Mucosa of gallbladder (tissue), 1 donor: Measurements from ENCODE around the gene SLC30A9. TPM values are rescaled to one million over a fixed set of nuclear protein-coding genes. Genes with fewer than 3 reads are reported as not detected.

ENCODE experiments used
- DNase-seq: peaks from one replicate; pipeline ENCODE4 v3.0.0-alpha.2; 2020; ENCODE audit warnings: low spot score
- total RNA-seq: library from RNA; stranded (reverse); gene quantifications from one replicate; pipeline ENCODE4 v1.2.1, GENCODE V29; 2021
- donor health status: DM: no; HTN: no; CAD: no.

SLC30A9 gene
- 51.9 TPM for total RNA-seq

DNA sequence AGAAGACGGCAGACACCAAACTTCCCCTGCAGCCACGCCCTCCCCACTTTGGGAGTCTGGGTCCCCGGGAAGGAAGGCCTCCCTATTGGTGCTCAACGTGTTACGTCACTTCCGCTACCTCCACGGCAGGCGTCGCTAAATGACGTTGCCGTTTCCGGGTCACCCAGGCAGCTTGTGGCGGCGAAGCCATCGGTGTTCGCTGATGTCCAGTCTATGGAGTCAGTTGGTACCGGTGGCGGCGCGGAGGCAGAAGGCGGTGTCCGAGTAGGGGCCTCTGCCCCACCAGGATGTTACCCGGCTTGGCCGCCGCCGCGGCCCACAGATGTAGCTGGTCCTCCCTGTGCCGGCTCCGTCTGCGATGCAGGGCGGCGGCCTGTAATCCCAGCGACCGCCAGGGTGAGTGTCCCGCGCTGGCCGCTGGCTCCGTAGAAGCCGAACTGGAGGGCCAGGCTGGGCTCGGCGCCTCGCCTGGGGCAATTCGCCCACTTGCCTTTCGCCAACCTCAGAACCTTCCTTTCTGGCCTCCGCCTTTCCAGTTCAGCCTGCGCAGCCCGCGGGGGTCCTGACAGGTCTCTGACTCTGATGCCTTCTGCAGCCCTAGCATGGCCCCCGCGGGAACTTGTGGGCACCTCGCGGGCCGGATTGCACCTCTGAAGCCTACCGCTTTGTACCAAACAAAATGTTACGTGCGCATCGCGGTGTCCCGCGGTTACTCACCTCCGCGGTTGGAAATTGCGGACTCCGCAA is at the start of gene SLC30A9:
SLC30A9 (plus strand) TSS at position 166 of the 747 bp plus-strand sequence; CDS start at position 288, 122 bp downstream.
- peak; percentile 96 for DNase-seq

DNA sequence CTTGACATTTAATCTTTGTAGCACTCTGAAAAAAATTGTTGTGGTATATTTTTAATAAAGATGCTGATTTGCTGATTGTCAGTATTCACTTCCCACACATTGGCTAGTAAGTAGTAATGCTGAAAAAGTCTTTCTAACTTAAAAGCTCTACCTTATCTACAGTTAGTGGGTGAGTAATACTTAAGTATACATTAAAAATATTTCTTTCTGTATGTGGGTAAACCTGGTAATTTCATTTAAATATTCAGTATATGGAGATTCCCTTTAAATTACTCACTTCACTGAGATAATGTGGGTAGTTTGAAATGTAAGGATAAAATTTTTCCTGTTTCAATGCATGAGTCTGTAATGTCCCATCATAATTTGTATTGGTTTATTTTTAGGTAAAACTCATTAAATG is 49.5 kb upstream of the SLC30A9 start:
- no peak for DNase-seq

DNA sequence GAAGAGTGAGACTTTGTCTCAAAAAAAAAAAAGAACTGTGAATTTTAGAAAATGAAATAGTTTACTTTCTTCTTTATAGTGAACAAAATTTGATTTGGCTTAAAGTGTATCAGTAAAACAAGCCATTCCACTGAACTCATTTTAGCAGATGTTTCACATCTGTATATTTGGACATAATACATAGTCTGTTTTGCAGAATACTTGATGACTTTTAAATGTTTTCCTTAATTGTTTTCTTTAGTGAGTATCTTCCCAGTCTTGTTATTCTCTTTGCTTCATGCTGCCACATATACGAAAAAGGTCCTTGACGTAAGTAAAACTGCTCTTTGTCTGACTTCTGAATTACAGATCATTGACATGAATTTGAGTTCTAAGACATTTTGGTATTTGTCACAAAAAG is 46.8 kb upstream of the SLC30A9 start:
- DNase-seq: no peak

DNA sequence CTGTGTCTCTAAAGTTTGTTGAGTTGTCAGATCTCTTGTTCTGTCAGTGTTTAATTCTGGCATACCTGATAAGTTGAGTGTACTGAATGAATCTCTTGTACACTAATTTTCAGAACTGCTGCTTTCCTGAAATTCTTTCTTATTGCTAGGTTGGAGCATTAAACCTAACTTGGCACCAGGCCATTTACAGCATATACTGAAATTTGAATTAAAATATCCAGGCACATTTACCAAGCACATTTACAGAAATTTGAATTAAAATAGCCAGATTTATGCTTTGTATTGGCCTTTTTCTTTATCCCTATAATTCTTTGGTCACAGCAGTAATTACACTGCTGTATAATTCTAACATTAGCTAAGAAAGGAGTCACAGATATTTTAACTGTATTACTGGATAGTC is 46.2 kb upstream of the SLC30A9 start:
- no peak for DNase-seq

DNA sequence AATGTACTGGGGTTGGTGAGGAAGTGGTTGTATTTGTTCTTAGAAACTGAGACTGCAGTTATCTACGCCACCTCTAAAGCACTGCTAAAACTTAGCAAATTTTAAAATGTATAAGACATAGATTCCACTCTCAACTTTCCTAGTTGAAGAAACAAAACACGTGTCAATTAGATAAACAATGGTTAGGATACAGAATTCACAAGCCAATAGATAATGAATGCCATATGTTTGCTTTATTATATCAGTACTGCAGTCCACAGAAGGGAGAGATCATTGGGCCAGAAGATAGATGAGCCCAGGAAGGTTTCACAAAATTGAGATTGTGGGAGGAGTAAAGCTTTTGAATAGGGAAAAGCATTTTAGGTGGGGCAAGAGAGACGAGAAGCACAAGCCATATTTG is 40.8 kb upstream of the SLC30A9 start:
- no peak for DNase-seq

DNA sequence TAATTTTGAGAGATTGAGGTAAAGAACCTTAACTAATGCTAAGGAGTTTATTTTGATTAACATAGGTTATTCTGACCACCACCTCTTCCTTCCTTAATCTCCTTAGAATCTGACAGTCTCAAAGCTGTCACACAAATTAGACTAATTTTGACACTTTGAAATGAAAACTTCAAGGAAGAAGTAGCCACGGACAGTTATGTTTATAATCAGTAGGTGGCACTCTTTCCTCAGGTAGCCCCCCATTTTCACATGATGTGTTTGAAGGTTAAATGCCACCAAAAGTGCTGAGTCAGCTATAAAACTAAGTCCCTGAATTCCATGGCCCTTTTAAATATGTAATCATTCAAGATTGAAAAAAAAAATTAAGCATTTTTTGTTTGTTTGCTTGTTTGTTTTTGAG is 32.7 kb upstream of the SLC30A9 start:
- no peak for DNase-seq

DNA sequence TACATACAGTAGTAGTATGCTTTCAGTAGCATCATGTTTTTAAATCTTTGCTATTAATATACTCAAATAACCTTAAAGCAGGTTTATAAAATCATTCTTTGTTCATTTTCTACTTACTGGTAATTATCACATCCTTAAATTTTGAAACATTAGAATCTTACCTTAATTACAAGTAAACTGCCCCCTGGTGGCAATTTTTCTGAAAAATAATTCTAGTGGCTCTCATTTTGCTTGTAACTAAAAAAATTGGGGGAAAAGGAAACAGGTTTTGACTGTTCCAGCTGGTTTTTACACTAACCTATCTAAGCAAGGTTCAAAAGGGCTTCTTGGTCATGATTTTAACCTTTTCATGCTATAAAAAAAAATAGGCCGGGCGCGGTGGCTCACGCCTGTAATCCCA is 27.2 kb upstream of the SLC30A9 start:
- no peak for DNase-seq

DNA sequence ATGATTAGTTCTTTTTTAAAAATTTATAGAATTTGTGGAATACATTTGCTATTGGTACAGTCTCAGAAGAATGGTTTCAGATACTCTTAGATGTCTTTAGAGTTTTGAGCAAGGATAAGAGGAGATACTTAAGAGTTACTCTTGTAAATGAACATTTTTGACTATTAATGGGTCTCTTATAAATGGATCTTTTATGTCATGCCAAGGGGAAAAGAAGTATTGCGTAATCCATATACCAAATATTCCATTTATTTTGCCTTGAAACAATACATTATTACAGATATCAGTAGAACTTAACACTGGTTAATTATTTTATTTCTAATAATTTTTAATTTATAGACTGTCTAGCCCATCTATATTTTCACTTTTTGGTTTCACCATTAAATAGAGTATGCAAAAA is 25.9 kb upstream of the SLC30A9 start:
- no peak for DNase-seq

DNA sequence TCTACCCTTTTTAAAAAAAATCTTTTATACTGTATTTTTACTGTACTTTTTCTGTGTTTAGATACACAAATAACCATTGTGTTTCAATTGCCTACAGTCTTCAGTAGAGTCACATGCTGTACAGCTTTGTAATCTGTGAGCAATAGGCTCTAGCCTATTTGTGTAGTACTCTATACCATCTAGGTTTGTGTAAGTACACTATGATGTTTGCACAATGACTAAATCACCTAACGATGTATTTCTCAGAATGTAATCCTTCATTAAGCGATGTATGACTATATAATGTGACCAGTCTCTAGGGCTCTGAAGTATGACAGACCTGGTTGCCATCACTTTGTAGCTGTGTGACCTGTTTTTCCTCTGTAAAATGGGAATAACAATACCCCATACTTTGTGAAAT is 22.9 kb upstream of the SLC30A9 start:
- DNase-seq: no peak

DNA sequence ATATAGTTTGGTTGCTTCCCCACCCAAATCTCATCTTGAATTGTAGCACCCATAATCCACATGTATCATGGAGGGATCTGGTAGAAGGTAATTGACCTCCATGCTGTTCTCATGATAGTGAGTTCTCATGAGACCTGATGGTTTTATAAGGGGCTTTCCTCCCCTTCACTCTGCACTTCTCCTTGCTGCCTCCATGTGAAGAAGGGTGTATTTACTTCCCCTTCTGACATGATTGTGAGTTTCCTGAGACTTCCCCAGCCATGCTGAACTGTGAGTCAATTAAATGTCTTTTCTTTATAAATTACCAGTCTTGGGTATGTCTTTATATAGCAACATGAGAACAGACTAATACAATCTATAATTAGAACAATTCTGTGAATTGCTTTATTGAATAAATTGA is 20.7 kb upstream of the SLC30A9 start:
- no peak for DNase-seq

DNA sequence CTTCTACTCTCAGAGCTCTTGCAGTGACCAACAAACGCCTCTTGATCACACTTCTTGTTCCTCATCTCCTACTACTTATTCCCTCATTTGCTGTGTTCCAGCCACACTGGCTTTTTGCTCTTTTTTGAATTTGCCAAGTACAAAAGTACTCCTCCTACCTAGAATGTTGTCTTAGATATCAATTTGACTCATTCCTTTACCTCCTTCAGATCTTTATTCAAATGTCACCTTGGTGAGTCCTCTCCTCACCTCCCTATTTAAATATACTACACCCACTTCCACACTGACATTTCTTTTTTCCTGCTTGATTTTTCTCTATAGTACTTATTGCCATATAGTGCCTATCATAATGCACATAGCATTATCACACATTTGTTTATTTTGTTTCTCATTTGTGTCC is 15.0 kb upstream of the SLC30A9 start:
- no peak for DNase-seq

DNA sequence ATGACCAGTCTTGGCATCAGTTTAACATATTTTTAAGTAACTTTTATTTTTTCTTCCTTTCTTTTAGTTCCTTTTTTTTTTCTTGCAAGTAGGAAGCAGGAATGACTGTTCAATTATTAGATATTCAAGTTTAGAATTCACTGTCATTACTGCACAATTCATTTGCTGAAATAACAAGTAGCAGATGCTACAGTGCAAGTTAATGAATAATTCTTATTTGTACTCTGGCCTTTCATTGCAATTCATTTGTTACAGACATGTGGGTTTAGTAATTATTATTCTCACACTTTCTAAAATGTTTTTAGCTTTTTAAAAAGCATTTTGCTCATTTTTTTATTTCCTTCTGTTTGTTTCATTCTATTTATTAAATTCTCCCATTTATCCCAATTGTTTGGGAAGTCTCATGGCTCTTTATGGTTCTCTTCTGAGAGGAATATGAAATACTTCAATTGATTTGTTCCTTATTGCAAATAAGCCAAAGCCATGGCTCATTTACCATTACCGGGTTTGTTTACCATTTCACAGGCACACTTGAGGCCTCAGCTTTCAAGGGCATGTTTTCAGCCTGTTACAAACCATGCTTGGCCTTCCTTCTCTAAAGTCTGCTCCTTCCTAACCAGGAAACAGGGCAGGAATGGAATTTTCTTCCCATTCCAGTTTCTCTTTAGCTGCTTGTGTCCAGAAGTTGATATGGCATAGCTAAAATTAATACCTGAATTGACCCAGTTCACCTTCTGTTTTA is 13.4 kb upstream of the SLC30A9 start:
- DNase-seq: no peak

DNA sequence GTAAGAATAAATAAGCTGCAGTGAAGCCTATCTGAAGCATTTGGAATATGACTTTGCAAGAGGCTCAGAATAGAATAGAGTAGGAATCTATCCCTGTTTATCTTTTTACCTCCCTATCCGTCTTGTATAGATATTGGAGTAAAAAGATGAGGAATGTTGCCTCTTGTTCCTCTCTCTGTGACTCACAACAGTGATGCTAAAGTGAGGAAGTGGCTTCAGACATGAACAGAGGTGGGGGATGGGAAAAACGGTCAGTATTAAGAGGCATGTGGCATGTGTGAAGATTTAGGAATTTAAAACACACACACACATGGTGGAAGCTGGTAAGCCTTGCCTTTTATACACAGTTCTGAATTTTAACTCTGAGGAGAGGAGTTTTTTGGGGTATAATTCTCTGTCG is 12.6 kb upstream of the SLC30A9 start:
- DNase-seq: no peak

DNA sequence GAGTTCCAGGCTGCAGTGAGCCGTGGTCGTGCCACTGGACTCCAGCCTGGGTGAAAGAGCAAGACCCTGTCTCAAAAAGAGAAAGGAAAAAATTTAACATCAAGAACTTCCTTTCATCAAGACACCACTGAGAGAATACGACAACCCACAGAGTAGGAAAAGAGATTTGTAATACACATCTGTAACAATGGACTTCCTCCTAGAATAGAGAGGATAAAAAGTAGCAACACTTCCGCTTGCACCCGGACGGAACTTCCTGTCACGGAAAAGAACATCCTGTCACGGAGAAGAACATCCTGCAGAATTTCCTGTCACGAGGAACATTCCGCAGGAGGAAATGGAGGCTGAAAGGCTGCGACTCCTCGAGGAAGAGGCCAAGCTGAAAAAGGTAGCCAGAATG is 8.9 kb upstream of the SLC30A9 start, which contains the start of gene DCAF4L1:
DCAF4L1 (plus strand) TSS at position 301 of the 400 bp plus-strand sequence; CDS start at position 338, 37 bp downstream.
- no peak for DNase-seq

DNA sequence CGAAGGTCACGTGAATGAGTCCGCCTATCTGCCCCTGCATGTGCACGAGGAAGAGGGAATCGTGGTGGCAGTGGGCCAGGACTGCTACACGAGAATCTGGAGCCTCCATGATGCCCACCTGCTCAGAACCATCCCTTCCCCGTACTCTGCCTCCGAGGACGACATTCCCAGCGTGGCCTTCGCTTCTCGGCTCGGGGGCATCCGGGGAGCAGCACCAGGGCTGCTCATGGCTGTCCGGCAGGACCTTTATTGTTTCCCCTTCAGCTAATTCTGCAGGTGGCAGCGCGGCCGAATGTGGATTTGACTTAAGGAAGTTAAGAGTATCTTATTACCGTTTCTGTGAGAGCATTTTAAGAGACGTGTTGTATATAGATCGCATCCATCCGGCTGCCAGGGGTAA is 7.6 kb upstream of the SLC30A9 start:
- DNase-seq: no peak

DNA sequence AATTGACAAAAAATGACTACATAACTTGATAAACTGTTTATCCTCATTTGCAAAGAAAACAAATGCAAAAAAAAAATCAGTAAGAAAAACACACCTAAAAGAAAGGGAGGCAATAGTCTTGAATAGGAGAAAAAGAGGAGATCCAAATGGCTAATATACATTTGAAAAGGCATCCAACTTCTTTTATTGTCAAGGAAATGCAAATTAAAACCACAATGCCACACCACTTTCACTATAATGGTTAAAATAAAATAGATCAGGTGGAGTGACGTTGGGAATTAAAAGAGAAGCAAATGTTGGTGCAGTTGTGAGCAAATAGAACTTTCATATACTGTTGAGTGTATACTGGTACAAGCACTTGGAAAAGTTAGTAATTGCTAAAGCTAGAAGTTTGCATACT is 5.2 kb upstream of the SLC30A9 start:
- DNase-seq: no peak

DNA sequence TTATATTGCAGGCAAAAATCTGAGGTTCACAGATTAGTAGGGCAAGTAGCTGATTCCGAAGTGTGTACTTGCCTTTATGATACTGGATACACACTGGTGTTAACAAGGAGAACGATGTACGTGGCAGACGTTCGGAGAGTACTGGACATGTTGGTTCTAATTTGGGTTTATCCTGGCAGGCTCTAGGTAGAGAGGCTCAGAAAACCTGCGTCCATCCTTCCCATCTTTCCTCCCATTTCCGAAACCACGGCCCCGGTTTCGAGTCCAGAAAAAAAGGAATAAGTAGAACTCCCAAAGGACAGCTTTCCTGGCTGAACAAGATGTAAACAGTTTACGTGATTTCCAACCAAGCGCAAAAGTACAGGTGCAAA is 351 bp upstream of the SLC30A9 start:
- no peak for DNase-seq

DNA sequence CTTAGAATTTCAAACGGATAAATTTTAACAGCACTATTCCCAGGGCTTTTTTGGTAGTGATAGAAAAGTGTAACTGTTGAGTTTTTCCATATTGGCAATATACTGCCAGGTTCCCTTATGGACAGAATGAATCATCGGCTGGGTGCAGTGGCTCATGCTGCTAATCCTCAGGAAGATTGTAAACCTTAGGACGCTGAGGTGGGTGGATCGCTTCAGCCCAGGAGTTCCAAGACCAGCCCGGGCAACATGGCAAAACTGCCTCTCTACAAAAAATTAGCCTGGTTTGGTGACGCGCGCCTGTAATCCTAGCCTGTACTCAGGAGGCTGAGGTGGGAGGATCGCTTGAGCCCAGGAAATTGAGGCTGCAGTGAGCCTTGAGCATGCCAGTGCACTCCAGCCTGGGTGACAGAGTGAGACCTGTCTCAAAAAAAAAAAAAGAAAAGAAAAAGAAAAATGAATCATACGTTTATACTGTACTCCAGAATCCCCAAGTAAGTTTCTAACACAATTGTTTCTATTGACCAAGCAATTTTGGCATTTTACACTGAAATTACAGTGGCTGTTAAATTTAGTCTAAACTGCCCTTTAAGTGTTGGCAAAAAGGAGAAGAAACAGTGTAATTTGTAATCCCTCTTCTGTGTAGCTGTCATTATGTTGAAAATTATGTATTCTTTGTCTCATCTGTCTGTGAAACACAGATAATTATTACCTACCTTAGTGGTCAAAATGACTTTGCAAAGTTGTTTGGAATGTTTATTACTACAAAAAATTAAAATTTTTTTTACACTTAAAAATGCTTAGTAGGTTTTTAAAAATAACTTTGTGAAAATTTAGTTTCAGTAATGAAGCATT is 1.8 kb downstream of the SLC30A9 start:
- DNase-seq: no peak

DNA sequence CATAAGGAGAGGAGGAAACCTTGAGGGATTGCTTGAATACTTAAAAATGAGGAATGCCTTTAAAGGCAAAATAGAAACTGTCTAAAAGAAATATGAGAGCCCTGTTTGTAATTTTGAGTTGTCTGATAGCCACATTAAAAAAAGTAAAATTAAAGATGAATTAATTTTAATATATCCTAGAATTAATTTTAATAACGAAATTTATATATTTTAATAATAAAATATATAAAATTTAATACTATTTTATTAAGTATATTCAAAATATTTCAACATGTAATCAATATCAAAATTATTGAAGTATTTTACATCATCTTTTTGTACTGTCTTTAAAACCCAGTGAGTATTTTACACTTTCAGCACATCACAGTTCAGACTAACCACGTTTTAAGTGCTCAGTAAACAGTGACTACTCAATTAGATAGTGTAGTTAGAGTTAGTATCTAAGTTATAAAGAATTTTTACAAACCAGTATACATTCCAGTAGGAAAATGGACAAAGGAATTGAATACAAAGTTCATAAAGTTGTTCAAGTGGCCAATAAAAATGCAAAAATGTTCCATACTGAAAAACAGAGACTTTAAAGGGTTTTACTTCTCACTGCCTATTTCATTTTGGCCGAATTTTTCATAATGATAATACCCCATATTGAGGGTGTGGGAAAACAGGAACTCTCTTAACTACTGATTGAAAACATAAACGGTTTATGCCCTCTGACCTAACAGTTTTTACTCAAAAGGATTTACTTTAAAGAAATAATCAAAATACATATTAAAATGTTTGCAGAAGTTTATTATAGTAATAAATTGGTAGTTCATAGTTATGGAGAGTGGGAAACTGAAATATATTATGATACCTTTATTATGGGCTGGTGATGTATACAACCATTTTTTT is 2.9 kb downstream of the SLC30A9 start:
- DNase-seq: no peak

DNA sequence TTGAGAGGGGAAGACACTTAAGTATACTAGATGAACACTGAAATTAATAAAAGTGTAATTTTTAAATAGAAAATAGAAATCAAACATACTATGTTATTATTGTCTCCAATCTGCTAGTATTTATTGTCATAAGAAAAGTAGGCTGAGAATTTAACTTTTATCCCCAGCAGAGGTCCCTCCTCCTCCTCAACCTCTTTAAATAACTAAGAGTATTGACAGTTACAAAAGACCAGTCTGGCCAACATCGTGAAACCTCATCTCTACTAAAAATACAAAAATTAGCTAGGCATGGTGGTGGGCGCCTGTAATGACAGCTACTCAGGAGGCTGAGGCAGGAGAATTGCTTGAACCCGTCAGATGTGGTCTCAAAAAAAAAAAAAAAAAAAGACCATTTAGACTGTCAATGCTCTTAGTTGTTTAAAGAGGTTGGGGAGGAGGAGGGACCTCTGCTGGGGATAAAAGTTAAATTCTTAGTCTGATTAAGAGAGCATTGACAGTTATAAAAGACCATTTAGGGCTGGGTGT is 4.2 kb downstream of the SLC30A9 start:
- no peak for DNase-seq

DNA sequence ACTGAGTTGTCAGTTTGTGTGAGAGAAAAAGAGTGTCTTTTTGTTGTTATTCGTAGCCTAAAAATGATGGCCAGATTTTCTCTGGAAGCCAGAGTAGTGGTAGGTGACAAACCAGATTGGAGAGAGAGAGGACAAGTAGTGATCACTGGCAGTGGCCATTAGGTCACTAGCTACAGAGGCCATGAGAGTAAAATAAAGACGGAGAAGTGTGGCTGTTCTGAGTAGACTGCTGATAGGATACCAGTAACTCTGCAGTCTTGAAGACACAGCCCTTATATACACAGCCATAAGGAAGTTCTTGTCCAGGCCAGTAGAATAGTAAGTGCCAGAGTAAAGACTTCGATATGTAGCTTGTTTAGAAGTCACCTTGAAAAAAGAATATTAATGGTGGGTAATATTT is 7.7 kb downstream of the SLC30A9 start:
- DNase-seq: no peak
